ENCODE results near the gene SRPRA. TPM values are rescaled to one million over a fixed set of nuclear protein-coding genes. Genes with fewer than 3 reads are reported as not detected.

The SRPRA gene
- 100 to 1,000 TPM; 127 to 128 TPM for total RNA-seq

GRCh38 chr11:126268708-126269579, at the start of gene SRPRA, which contains the start of gene FOXRED1:
TSS of gene SRPRA (minus strand) at chr11:126268895. CDS start at chr11:126268804, 91 bp downstream.
TSS of gene FOXRED1 (plus strand) at chr11:126269154. CDS start at chr11:126269207, 53 bp downstream.
- H3K36me3 Mint-ChIP-seq (ENCODE audit: low read depth), result peaks cover 57% of the 10 kb centered on the region
- POLR2A ChIA-PET, result interaction anchor here (0.6 to 3.3 kb wide), 13 partner anchors 9 to 212 kb away, joined by 3 to 25 read pairs (median 4); partner anchors contain the start of genes CDON, DCPS, FAM118B and RPUSD4
- peak; percentile 100 for DNase-seq

GRCh38 chr11:126317756-126318573, 49.3 kb upstream of the SRPRA start:
- POLR2A ChIA-PET, result interaction anchor here (0.6 to 3.2 kb wide), 12 partner anchors 8 to 744 kb away, joined by 3 to 13 read pairs (median 4); partner anchors contain the start of genes DCPS and ST3GAL4
- ATAC-seq (peak; percentile 72), DNase-seq (peak; percentile 72)
- TF ChIP-seq CTCF (IDR thresholded peaks at IDR 0.05), result no peak
- CTCF ChIA-PET, result interaction anchor here (0.7 to 5.3 kb wide), 6 partner anchors 8 to 162 kb away, joined by 4 to 35 read pairs (median 6); no protein-coding TSS in a partner anchor
- no peaks in the 10 kb centered on the region for H3K27me3 Mint-ChIP-seq
- peaks cover 5% of the 10 kb centered on the region for H3K9me3 Mint-ChIP-seq
- H3K36me3 Mint-ChIP-seq (ENCODE audit: low read depth), result peaks cover 26% of the 10 kb centered on the region
- peaks cover 32% of the 10 kb centered on the region for H3K4me1 Mint-ChIP-seq (ENCODE audit: low read depth)
- intact Hi-C loops (cut with micrococcal nuclease), result loop anchor here (5.0 to 10.0 kb wide), 2 partner anchors 34 to 97 kb away; no protein-coding TSS in a partner anchor
- H3K27ac Mint-ChIP-seq, result peak overlapping the region; percentile 87
- peak overlapping the region; percentile 61 for H3K4me3 Mint-ChIP-seq

More at GRCh38 chr11:126268708-126269579, at the start of gene SRPRA, which contains the start of gene FOXRED1:
- no peak for TF ChIP-seq CTCF (IDR thresholded peaks at IDR 0.05)
- intact Hi-C loops (cut with micrococcal nuclease), result no loop called here
- CTCF ChIA-PET, result interaction anchor here (0.5 to 1.0 kb wide), 2 partner anchors 42 to 1685 kb away, joined by 3 read pairs; no protein-coding TSS in a partner anchor
- Mint-ChIP-seq H3K4me1 (ENCODE audit: low read depth) (peaks cover 38% of the 10 kb centered on the region), H3K27ac (peak within 1 kb of the TSS; percentile 97), H3K4me3 (peak within 1 kb of the TSS; percentile 96), H3K9me3 (no peaks in the 10 kb centered on the region), H3K27me3 (no peaks in the 10 kb centered on the region)
- peak; percentile 100 for ATAC-seq

GRCh38 chr11:126317432-126317755, 48.7 kb upstream of the SRPRA start:
- ChIA-PET POLR2A (interaction anchor here (0.6 to 3.2 kb wide), 5 partner anchors 14 to 745 kb away, joined by 3 to 12 read pairs (median 4); partner anchors contain the start of gene DCPS), CTCF (interaction anchor here (0.7 to 5.3 kb wide), 3 partner anchors 8 to 163 kb away, joined by 4 to 35 read pairs (median 16); no protein-coding TSS in a partner anchor)
- Mint-ChIP-seq H3K9me3 (peaks cover 5% of the 10 kb centered on the region), H3K4me1 (ENCODE audit: low read depth) (peaks cover 32% of the 10 kb centered on the region), H3K4me3 (no peak overlapping the region), H3K27ac (peak overlapping the region; percentile 87), H3K27me3 (no peaks in the 10 kb centered on the region), H3K36me3 (ENCODE audit: low read depth) (peaks cover 26% of the 10 kb centered on the region)
- no peak for TF ChIP-seq CTCF (IDR thresholded peaks at IDR 0.05)
- intact Hi-C loops (cut with micrococcal nuclease), result loop anchor here (5.0 to 10.0 kb wide), 2 partner anchors 35 to 97 kb away; no protein-coding TSS in a partner anchor
- no peak for DNase-seq
- ATAC-seq, result no peak

GRCh38 chr11:126313826-126314225, 45.1 kb upstream of the SRPRA start:
- peaks cover 35% of the 10 kb centered on the region for H3K36me3 Mint-ChIP-seq (ENCODE audit: low read depth)
- DNase-seq, result no peak
- ATAC-seq, result no peak
- H3K9me3 Mint-ChIP-seq, result peaks cover 5% of the 10 kb centered on the region
- intact Hi-C loops (cut with micrococcal nuclease), result loop anchor here (10.0 kb wide), 1 partner anchor 101 kb away; no protein-coding TSS in a partner anchor
- H3K27me3 Mint-ChIP-seq, result no peaks in the 10 kb centered on the region
- TF ChIP-seq CTCF (IDR thresholded peaks at IDR 0.05), result no peak
- H3K4me3 Mint-ChIP-seq, result no peak overlapping the region
- no peak overlapping the region for H3K27ac Mint-ChIP-seq
- H3K4me1 Mint-ChIP-seq (ENCODE audit: low read depth), result peaks cover 29% of the 10 kb centered on the region
- ChIA-PET POLR2A (interaction anchor here (1.7 kb wide), 1 partner anchor 10 kb away, joined by 7 read pairs; the partner anchor contains the start of gene DCPS), CTCF (no interaction called here)

Measured in activated CD8-positive, alpha-beta T cell treated with anti-CD3 and anti-CD28 coated beads for 36 hours (primary cell).